HG02763 (cell line): ENCODE results near the gene PSMD13.
A peak's percentile ranks its signal among the peaks of the same experiment; 100 is the strongest.
"Not testable (repeated sequence)": the region's sequence is repeated elsewhere in the genome, so short reads cannot be mapped to it uniquely, and the experiment has no call there.

Experiments
- ATAC-seq: cut with Tn5 transposase; IDR thresholded peaks from one replicate; pipeline ENCODE4 v1.9.1; 2021; ENCODE audit warnings: mild to moderate bottlenecking, moderate library complexity; ENCODE audit not compliant: unreplicated experiment

Gene PSMD13

DNA sequence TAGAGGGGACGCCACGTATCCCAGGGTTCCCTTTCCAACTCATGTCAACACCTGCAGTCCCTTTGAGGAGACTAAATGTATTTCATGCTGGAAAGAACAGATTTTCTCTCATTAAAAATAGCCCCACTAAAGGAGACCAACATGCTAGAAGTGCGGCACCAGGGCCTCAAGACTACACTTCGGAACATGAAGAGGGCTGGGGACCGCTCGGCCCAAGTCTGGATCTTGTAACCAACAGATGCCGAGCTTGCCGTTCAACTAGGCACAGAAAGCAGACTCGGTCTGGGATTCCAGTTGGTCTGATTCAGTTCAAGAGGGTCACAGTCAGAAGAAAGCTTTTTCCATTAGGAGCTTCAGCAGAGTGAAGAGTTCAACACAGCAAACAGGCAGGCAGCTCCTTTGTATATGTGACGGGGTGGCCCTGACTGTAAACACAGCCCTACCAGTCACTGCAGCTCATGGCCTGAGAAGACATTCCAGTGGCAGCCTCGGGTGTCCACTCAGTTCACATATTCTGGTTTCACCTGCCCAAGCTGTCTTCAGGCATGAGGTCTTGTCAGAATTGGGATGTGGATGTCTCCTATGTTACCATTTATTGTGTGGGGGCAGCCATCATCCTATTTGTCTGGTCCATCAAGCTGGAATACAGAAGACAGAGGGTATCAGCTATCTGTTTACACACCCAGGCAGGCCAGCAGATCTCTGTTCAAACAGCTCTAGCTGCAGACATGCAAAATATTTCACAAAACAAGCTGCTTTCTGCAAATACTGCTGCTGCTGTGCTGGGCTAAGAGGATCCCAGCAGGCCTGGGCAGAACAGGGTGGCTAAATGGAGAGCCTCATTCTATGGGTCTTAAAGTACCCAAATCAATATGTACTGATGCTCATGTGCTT, 20.4 kb upstream of the PSMD13 start:
- no peak for ATAC-seq

DNA sequence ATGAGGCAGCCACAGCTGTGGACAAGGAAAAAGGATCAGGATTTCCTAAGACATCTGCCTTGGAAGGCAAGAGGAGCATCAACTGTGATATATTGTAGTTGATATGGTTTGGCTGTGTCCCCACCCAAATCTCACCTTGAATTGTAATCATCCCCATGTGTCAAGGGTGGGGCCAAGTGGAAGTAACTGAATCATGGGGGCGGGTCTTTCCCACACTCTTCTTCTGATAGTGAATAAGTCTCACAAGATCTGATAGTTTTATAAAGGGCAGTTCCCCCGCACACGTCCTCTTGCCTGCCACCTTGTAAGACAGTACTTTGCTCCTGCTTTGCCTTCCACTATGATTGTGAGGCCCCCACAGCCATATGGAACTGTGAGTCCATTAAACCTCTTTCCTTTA, 19.1 kb upstream of the PSMD13 start:
- ATAC-seq, result no peak

DNA sequence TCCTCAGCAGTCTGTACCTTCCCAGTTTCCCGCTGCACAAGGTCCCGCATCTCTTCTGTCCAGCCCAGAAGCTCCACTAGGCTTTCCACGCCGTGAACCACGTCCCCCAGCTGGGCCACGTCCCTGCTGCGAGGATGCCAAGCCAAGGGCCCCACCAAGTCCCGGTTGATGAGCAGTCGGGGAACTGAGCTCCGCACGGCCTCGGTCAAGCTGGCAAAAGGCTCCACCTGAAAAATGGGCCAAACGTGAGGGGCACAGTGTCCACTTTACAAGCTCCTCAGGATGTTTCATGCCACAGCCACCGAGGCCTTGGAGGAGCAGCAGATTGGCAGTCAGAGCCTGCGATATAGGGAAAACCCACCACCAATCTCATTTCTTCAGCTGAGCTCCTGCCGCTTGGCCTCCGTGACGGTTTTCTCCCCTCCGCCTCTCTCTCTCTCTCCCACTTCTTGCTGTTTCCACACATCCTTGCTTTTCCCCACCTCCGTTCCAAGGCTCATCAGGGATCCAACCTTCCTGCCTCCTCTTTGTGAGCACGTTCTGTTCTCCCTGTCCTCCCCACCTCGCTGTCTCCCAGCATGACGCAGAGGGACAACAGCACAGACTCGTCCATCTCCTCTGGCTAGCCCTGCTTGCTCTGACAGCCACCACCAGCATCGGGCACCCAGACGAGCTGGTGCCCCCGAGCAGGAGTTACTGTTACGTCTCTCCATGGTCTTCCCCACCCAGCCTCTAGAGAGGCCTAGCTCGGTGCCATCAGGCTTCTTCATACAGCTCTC, 17.8 kb upstream of the PSMD13 start:
- no peak for ATAC-seq

- ATAC-seq, result not testable (repeated sequence)
These were observed 16.0 kb upstream of the PSMD13 start for GRCh38 chr11:220641-221215.

DNA sequence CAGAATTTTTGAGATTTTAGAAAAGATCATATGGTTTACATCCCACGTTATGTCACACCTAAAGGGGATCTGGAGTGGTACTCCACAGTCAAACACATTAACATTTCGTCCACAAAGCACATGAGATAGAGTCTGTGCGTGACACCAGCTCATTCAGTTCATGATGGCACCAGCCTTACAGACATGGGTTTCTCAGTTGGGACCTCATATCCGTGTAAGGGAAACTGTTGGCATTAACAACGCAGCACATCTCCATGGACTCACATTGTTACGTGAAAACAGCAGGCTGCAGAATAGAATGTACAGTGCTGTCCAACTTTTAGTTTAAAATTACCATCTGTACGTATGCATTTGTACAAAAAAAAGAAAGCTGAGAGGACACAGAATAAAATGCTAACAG, 15.2 kb upstream of the PSMD13 start:
- no peak for ATAC-seq

DNA sequence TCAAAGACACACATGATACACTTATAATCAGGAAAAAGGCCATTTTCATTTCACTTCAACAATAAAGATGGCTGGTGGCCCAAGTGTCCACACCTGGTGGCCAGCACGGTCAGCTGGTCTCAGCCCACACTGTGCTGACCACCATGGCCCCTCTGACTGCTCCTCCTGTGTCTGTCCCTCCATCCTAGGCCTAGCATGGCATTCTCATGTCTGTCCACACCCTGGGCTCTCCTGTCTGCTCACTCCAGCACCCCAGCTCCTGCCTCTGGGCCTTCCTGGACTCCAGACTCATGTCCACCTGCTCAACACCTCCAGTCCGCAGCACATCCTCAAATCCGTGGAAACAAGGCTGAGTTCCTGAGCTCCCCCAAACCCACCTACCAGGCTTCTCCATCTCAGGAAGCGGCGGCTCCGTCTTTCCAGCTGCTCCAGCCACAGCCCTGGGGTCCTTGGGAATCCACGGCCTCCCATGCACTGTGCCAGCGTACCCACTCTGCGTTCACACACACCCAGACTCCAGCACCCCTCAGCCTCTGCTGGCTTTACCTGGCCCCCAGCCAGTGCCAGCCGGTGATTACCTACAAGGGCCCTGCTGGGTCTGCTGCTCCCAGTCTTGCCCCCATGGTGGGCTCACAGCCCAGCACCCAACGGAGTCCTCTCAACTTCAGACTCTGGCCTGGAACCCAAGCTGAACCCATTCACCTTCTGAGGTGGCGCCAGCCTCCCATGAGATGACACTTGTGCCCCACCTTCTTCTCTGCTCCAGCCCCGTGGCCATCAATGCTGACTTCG, 14.6 kb upstream of the PSMD13 start:
- no peak for ATAC-seq

DNA sequence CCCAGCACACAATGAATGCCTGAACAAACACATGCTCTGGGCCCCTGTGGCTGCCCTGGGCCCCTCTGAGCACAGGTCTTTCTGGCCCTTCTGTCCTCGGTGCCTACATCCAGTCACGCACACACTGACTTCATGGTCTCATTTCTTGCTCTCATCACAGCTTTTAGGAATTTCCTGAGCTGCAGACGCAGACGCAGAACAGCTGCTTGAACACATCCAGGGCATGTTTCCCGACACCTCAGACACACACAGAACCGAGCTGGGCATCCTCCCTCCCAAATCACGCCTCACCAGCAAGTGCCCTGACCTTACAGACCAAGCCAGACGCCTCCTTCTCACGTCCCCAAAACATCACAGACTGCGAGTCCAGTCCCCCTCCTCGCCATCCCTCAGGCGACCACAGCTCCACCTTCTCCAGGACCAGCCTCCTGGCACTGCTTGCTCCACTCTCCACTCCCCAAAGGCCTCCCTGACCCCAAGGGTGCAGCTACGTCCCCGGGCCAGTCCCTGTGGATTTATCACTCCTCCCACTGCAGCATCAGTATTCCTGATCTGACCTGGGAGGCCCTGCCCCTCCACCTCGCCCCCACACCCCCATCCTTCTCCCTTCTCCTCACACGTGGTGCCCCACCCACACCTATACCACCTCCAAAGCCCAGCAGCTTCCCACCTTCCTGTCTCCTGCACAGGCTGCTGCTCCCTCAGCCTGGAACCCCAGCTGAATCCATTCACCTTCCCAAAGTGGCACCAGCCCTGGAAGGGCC, 13.6 kb upstream of the PSMD13 start:
- ATAC-seq, result no peak

DNA sequence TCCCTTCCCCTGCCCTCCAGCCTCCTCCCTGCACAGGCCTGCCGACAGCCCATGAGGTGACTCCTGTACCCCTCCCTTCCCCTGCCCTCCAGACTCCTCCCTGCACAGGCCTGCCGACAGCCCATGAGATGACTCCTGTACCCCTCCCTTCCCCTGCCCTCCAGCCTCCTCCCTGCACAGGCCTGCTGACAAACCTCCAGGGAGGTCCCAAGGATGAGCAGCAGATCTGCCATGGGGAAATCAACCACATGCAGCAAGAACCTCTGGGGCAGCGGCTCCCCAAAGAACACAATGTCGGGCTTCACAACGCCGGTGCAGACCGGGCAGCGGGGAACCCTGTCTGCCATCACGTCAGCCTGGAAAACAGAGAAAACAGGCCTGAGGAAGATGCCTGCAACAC, 12.9 kb upstream of the PSMD13 start:
- no peak for ATAC-seq

DNA sequence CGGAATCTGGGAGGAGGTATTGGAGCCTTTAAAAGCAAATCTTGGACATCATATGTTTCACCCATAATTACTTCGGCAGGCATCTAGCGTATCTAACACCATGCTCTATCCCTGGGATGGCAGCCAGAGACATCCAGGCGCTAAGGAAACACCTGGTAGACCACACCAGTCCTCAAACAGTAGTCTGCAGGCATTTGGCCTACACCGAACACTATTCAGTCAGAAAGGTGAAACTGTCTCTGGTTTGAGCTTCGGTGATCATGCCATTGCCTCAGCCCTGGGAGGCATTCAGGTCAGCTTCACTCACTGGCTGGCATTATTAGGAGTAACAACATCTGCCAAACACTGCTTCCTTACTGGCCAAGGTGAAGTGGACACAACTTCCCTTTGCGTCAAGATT, 12.4 kb upstream of the PSMD13 start:
- ATAC-seq, result no peak

DNA sequence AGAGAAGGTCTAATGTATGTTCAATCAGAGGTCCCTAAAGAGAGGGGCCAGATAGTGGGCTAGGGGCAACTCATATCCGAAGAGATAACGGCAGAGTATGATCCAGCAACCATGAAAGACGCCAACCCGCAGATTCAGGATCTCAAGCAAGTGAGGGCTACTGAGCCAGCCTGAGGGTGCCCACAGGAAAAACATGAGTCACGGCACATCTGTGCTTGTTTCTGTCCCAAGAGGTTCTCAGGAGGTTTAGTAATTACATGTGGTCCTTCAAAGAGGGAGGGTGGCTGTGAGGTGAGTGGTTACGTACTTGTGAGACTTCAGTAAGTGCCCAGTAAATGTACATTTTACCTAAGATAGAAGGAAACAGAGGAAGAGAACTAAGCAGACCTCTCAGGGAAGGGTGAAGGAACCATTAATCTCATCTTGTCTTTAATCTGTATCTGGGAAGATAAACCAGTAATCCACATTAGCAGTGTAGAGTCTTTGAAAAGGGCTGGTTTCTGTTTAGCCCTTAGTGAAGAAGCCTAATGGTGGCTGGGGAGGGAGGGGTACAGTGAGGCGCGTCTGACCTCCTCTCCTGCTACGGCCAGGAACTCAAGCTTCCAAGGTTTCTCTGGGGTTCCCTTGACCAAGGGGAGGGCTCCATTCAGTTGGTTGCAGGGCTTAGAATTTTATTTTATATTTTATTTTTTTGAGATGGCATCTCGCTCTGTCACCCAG, 10.9 kb upstream of the PSMD13 start:
- ATAC-seq, result peak; percentile 50

GRCh38 chr11:227824-228379, 8.9 kb upstream of the PSMD13 start:
- no peak for ATAC-seq

DNA sequence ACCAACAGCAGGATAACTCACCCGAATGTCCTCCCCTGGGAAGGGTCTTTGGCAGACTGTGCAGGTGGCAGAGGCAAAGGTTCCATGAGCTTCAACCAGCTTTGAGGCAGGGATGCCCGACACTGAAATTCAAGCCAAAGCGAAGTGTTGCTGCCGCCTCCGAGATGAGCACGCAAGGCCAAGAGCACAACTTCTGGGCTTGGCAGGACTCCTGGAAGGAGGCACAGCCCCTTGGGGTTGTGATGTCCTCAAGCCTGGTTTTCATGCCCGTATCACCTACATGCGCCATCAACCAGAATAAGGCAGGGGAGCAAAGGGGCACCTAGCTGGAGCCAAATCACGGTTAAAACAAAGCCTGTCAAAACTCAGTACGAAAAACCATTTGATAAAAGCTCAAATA, 6.3 kb upstream of the PSMD13 start:
- no peak for ATAC-seq

DNA sequence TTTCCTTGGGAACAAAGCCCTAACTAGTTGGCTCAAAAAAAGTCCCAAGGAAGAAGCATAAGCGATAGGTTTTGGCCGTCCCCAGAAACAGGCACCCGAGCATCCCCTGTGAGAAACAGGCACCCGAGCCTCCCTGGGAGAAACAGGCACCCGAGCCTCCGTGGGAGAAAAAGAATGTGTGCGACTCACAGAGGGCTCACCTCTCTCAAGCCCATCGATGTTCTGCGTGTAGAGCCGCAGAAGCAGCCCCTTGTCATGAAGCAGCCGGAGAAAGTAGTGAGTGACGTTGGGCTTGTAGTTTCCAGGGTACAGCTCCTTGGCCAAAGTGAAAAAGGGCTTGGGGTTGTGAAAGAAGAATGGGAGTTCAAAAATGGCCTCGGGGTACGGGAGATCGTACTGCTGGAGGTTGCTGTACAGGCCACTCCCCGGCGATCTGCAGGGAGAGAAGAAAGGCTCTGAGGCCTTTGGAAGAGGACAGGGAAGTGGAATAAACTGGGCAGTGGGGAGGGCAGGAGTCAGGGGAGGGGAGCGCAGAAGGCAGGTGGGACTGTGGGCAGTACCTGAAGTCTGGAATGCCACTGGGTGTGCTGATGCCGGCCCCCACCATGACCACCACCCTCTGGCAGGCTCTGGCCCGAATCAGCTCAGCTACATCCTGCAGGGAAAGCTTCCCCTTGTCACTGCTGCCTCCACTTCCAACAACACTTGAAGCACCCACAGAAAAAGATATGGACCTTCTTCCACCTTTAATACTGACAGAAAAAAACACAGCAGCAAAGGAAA, 3.8 kb upstream of the PSMD13 start:
- ATAC-seq, result no peak

GRCh38 chr11:235180-235579, 1.6 kb upstream of the PSMD13 start:
- no peak for ATAC-seq

- no peak for ATAC-seq
These were observed 1.2 kb upstream of the PSMD13 start for GRCh38 chr11:235609-235996.

GRCh38 chr11:235997-236773, 591 bp upstream of the PSMD13 start, which contains the start of gene SIRT3:
Gene SIRT3, minus strand, starts transcription at chr11:236342. Its CDS starts 14 bp downstream, at chr11:236328.
- peak; percentile 78 for ATAC-seq

- not testable (repeated sequence) for ATAC-seq
These were observed 1.6 kb downstream of the PSMD13 start for GRCh38 chr11:238346-238745.

- no peak for ATAC-seq
These were observed 3.5 kb downstream of the PSMD13 start for GRCh38 chr11:240315-240714.
